Loucy (cell line): Measurements from ENCODE around the gene PIWIL1.

Experiments
- EZH2phosphoT487 ChIP-seq: fragments of 200-600 bp; IDR thresholded peaks from 2 replicates; pipeline ENCODE4 v1.6.1; 2018; ENCODE audit warnings: antibody characterized with exemption, mild to moderate bottlenecking, moderate library complexity, borderline replicate concordance
- TF ChIP-seq, protein P1 (sequence below): fragments of 200-600 bp; sonication (generic); conservative IDR thresholded peaks from 2 replicates; pipeline ENCODE4 v1.5.1; 2014; ENCODE audit warnings: mild to moderate bottlenecking, antibody characterized with exemption, low read length

DNA sequence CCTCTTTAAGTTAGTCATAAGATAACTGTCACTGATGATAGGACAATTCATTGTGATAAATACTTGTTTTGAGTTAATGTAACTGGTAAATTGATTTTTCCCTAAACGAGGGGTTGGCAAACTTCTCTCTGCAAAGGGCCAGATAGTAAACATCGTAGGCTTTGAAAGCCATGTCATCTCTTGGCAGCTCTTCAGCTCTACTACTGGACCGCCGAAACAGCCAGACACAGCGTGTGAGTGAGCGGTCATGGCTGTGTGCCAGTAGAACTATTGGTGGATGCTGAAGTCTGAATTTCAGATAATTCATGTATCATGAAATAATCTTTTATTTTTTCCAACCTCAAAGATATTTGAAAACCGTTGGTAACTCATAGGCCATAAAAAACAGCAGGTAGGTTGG lies 9.9 kb downstream of the PIWIL1 start:
- TF ChIP-seq, protein P1, sequence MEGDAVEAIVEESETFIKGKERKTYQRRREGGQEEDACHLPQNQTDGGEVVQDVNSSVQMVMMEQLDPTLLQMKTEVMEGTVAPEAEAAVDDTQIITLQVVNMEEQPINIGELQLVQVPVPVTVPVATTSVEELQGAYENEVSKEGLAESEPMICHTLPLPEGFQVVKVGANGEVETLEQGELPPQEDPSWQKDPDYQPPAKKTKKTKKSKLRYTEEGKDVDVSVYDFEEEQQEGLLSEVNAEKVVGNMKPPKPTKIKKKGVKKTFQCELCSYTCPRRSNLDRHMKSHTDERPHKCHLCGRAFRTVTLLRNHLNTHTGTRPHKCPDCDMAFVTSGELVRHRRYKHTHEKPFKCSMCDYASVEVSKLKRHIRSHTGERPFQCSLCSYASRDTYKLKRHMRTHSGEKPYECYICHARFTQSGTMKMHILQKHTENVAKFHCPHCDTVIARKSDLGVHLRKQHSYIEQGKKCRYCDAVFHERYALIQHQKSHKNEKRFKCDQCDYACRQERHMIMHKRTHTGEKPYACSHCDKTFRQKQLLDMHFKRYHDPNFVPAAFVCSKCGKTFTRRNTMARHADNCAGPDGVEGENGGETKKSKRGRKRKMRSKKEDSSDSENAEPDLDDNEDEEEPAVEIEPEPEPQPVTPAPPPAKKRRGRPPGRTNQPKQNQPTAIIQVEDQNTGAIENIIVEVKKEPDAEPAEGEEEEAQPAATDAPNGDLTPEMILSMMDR, result no peak
- TF ChIP-seq EZH2phosphoT487, result no peak
